Endodermal cell (in vitro differentiated cells): Measurements from ENCODE around the gene TTYH2. TPM values are rescaled to one million over a fixed set of nuclear protein-coding genes. Genes with fewer than 3 reads are reported as not detected.
"Not testable (repeated sequence)": the region's sequence is repeated elsewhere in the genome, so short reads cannot be mapped to it uniquely, and the experiment has no call there.

Experiments
- DNase-seq: peaks from one replicate; pipeline ENCODE4 v3.0.0-alpha.2; 2017
- H3K27ac ChIP-seq: 2 replicates; pipeline ENCODE4 v1.5.1; 2013; ENCODE audit warnings: mild to moderate bottlenecking, low read depth, low read length, moderate library complexity
- H3K27me3 ChIP-seq: 2 replicates; pipeline ENCODE4 v1.6.1; 2013; ENCODE audit warnings: mild to moderate bottlenecking, low read length, moderate library complexity; ENCODE audit not compliant: insufficient read depth, control insufficient read depth, poor library complexity, severe bottlenecking
- H3K36me3 ChIP-seq: 2 replicates; pipeline ENCODE4 v1.7.0; 2013; ENCODE audit warnings: mild to moderate bottlenecking, low read length, moderate library complexity; ENCODE audit not compliant: control insufficient read depth, insufficient read depth
- H3K4me1 ChIP-seq: one replicate; pipeline ENCODE4 v1.7.0; 2013; ENCODE audit warnings: low read length; ENCODE audit not compliant: control insufficient read depth, insufficient read depth
- H3K4me3 ChIP-seq: 2 replicates; pipeline ENCODE4 v1.5.1; 2013; ENCODE audit warnings: mild to moderate bottlenecking, low read length, moderate library complexity
- H3K9ac ChIP-seq: 2 replicates; pipeline ENCODE4 v1.6.1; 2013; ENCODE audit warnings: mild to moderate bottlenecking, low read length, moderate library complexity; ENCODE audit not compliant: poor library complexity, severe bottlenecking; ENCODE audit errors: extremely low read depth
- H3K9me3 ChIP-seq: 2 replicates; pipeline ENCODE4 v1.6.1; 2013; ENCODE audit warnings: mild to moderate bottlenecking, low read length, moderate library complexity; ENCODE audit not compliant: control insufficient read depth
- H3K27ac Mint-ChIP-seq: 2 replicates; pipeline ENCODE4 v1.8.0; 2020; ENCODE audit warnings: mixed read lengths
- H3K27me3 Mint-ChIP-seq: 2 replicates; pipeline ENCODE4 v1.8.0; 2021; ENCODE audit warnings: mild to moderate bottlenecking, mixed read lengths; ENCODE audit not compliant: insufficient read depth
- H3K36me3 Mint-ChIP-seq: 2 replicates; pipeline ENCODE4 v1.8.0; 2020; ENCODE audit warnings: low read depth, mixed read lengths
- H3K4me1 Mint-ChIP-seq: 2 replicates; pipeline ENCODE4 v1.8.0; 2020; ENCODE audit warnings: mixed read lengths
- H3K4me3 Mint-ChIP-seq: 2 replicates; pipeline ENCODE4 v1.8.0; 2020; ENCODE audit warnings: mild to moderate bottlenecking, moderate library complexity, mixed read lengths
- H3K9me3 Mint-ChIP-seq: 2 replicates; pipeline ENCODE4 v1.8.0; 2020; ENCODE audit warnings: mild to moderate bottlenecking, mixed read lengths
- WGBS, 2 experiments: methylation state at CpG; one replicate each; pipeline versions ENCODE4 v1.1.5 to v1.1.7; 2013; ENCODE audit warnings: missing lambda C conversion rate in 2 of 2, mixed read lengths in 1 of 2; ENCODE audit not compliant: insufficient coverage in 1 of 2, insufficient read length in 1 of 2; 5-methylcytosine and 5-hydroxymethylcytosine counted together
- total RNA-seq, 2 donors: library from RNA; stranded (reverse); fragmentation: NEBNext Ultra II Directional in 1 of 2; extraction: Animal tissue kit (Norgen Biotek cat#: 25700) in 1 of 2; gene quantifications; 2 replicates in 1 of 2; 3 replicates in 1 of 2; pipeline ENCODE4 v1.2.1, GENCODE V29; 2021
- TF ChIP-seq, protein P1 (sequence below): fragments of 200-600 bp; sonication (generic); conservative IDR thresholded peaks from 2 replicates; pipeline ENCODE4 v1.5.0; 2021; ENCODE audit warnings: antibody characterized with exemption, mild to moderate bottlenecking

TTYH2 gene
- total RNA-seq, 2 donors from 2014 or later, result 1.2 to 1.6 TPM

DNA sequence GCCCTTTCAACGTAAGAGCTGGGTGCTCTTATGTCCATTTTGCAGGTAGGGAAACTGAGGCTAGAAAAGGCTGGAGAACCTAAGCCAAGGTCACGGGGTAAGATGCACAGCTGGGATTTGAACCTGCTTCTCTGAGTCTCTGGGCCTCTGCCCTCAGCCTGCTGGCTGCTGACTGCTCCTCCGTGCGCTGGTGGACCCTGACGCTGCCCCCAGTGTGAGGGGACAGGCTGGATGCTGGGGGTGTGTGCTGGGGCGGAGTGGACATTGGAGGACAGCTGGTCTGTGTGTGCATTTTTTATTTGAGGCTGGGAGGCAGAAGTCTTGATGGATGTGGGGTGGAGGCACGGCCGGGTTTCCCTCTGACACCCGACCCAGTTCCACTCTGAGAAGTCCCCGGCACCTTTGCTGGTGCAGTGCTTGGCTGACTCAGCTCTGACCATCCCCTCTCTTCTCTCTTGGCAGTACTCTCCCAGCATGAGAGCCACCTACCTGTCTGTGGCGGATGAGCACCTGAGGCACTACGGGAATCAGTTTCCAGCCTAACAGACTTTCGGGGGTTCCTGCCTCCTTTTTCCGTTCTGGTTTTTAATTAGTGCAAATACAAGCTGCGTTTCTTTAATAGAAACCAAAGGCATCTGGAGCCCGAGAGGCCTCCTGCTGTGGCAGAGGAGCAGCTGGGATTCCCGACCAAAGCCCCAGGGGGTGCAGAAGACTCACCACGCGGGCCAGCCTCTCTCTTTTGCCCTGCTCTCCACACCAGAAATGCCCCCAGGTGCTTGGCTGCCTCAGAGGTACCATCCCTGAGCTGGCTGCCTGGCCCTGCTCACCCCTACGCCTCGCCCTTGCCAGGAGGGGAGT lies 46.5 kb downstream of the TTYH2 start:
- Histone ChIP-seq H3K9me3 (no peaks in the 10 kb centered on the region), H3K27me3 (no peaks in the 10 kb centered on the region), H3K4me3 (no peak overlapping the region), H3K9ac (no peak overlapping the region), H3K27ac (no peak overlapping the region), H3K4me1 (peaks cover 13% of the 10 kb centered on the region), H3K36me3 (no peaks in the 10 kb centered on the region)
- peak overlapping the region; percentile 32 for H3K4me3 Mint-ChIP-seq
- no peaks in the 10 kb centered on the region for H3K9me3 Mint-ChIP-seq
- H3K36me3 Mint-ChIP-seq, result no peaks in the 10 kb centered on the region
- DNase-seq, result peak; percentile 84
- TF ChIP-seq, protein P1, sequence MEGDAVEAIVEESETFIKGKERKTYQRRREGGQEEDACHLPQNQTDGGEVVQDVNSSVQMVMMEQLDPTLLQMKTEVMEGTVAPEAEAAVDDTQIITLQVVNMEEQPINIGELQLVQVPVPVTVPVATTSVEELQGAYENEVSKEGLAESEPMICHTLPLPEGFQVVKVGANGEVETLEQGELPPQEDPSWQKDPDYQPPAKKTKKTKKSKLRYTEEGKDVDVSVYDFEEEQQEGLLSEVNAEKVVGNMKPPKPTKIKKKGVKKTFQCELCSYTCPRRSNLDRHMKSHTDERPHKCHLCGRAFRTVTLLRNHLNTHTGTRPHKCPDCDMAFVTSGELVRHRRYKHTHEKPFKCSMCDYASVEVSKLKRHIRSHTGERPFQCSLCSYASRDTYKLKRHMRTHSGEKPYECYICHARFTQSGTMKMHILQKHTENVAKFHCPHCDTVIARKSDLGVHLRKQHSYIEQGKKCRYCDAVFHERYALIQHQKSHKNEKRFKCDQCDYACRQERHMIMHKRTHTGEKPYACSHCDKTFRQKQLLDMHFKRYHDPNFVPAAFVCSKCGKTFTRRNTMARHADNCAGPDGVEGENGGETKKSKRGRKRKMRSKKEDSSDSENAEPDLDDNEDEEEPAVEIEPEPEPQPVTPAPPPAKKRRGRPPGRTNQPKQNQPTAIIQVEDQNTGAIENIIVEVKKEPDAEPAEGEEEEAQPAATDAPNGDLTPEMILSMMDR, result peak; percentile 60
- peak overlapping the region; percentile 61 for H3K27ac Mint-ChIP-seq
- 48 to 56% methylated on average over 10 to 21 of the region's 21 CpGs for WGBS, 2 experiments
- peaks cover 18% of the 10 kb centered on the region for H3K4me1 Mint-ChIP-seq
- peaks cover 5% of the 10 kb centered on the region for H3K27me3 Mint-ChIP-seq

DNA sequence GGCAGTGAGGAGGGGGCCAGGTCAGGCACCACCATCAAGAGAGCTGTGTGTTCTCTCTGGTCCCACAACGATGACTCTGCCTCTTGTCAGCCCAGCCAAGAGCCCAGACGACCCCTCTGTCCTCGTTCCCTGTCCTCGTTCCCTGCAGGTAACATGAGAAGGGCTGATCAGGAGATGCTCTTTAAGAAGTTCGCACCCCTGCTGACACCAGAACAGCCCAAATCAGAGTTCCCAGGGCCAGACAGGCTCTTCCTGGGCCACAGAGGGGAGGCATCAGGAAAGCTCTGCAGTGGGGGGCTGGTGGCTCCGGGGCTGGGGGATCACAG lies 47.1 kb downstream of the TTYH2 start:
- no peaks in the 10 kb centered on the region for H3K9me3 Mint-ChIP-seq
- no peak overlapping the region for H3K27ac ChIP-seq
- H3K4me1 ChIP-seq, result peaks cover 13% of the 10 kb centered on the region
- peak overlapping the region; percentile 32 for H3K4me3 Mint-ChIP-seq
- DNase-seq, result peak; percentile 96
- TF ChIP-seq, protein P1, result no peak
- no peaks in the 10 kb centered on the region for H3K36me3 Mint-ChIP-seq
- peaks cover 5% of the 10 kb centered on the region for H3K27me3 Mint-ChIP-seq
- H3K4me3 ChIP-seq, result no peak overlapping the region
- no peak overlapping the region for H3K9ac ChIP-seq
- peak overlapping the region; percentile 61 for H3K27ac Mint-ChIP-seq
- no peaks in the 10 kb centered on the region for H3K9me3 ChIP-seq
- H3K36me3 ChIP-seq, result no peaks in the 10 kb centered on the region
- H3K27me3 ChIP-seq, result no peaks in the 10 kb centered on the region
- WGBS, 2 experiments, result 11 to 15% methylated on average over 5 to 6 of the region's 6 CpGs
- peaks cover 18% of the 10 kb centered on the region for H3K4me1 Mint-ChIP-seq

DNA sequence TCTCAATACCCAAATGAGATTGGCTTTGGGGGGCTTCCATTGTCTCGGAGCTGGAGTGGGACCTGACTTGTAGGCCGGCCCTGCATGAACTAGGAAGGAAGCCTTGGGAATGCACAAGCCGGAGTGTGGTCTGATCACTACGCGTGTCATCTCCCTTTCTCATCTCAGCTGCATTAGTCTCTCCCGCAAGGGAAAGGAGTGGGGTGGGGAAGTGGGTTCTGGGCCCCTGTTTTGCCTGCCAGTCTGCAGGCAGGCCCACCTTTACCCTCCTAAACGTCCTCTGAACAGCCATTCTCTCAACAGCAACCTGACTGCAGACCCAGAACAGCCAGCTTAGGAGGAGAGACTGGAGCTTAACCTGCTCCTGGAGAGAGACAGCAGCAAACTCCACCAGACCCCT lies 49.2 kb downstream of the TTYH2 start:
- no peaks in the 10 kb centered on the region for H3K9me3 ChIP-seq
- peaks cover 5% of the 10 kb centered on the region for H3K27me3 Mint-ChIP-seq
- peaks cover 5% of the 10 kb centered on the region for H3K9me3 Mint-ChIP-seq
- no peak overlapping the region for H3K4me3 Mint-ChIP-seq
- H3K36me3 ChIP-seq, result no peaks in the 10 kb centered on the region
- no peak overlapping the region for H3K9ac ChIP-seq
- TF ChIP-seq, protein P1, result no peak
- DNase-seq, result peak; percentile 57
- H3K27ac ChIP-seq, result no peak overlapping the region
- H3K4me1 ChIP-seq, result peaks cover 13% of the 10 kb centered on the region
- peaks cover 18% of the 10 kb centered on the region for H3K4me1 Mint-ChIP-seq
- no peaks in the 10 kb centered on the region for H3K27me3 ChIP-seq
- no peak overlapping the region for H3K4me3 ChIP-seq
- 89 to 100% methylated on average over 2 to 7 of the region's 7 CpGs for WGBS, 2 experiments
- H3K36me3 Mint-ChIP-seq, result no peaks in the 10 kb centered on the region
- no peak overlapping the region for H3K27ac Mint-ChIP-seq

DNA sequence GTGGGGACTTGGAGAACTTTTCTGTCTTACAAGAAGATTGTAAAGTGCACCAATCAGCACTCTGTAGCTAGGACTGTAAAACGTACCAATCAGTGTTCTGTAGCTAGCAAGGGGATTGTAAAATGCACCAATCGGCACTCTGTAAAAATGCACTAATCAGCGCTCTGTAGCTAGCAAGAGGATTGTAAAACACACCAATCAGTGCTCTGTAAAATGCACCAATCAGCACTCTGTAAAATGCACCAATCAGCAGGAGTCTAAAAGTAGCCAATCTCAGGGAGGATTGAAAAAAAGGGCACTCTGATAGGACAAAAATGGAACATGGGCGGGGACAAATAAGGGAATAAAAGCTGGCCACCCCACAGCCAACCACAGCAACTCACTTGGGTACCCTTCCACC lies 53.7 kb downstream of the TTYH2 start:
- H3K4me3 ChIP-seq, DNase-seq, H3K4me1 Mint-ChIP-seq, H3K27ac ChIP-seq, H3K27me3 ChIP-seq, H3K4me3 Mint-ChIP-seq, H3K9me3 ChIP-seq, H3K36me3 ChIP-seq, H3K27ac Mint-ChIP-seq, H3K27me3 Mint-ChIP-seq, H3K9ac ChIP-seq, H3K9me3 Mint-ChIP-seq, H3K36me3 Mint-ChIP-seq, H3K4me1 ChIP-seq: not testable (repeated sequence)
- WGBS, 2 experiments, result 92 to 93% methylated on average over 4 of the region's 4 CpGs
